ENCODE measurements around the gene EBF3. TPM values are rescaled to one million over a fixed set of nuclear protein-coding genes. Genes with fewer than 3 reads are reported as not detected.

The EBF3 gene
- total RNA-seq, 4 donors from 2014 or later: 5.5 to 10.4 (median 8.2) TPM

- TF ChIP-seq POLR2A (IDR thresholded peaks at IDR 0.05) (no peak), CTCF (IDR thresholded peaks at IDR 0.05 in 4 of 5, conservative IDR thresholded peaks at IDR 0.05 in 1 of 5) (no peak)
- H3K4me1 ChIP-seq: peaks cover 53 to 55% of the 10 kb centered on the region in 2 donors
- peaks cover 12 to 22% (median 18%) of the 10 kb centered on the region in 3 donors for H3K27me3 ChIP-seq
- H3K4me3 ChIP-seq: peak overlapping the region in 3 of 4 donors; percentile 3 to 79 (median 24)
- intact Hi-C loops (cut with DNase I; ENCODE audit: low total_unique reads): loop anchor here (5.0 kb wide), 1 partner anchor 1055 kb away; no protein-coding TSS in a partner anchor
- no peak for ATAC-seq
- in situ Hi-C loops (cut with MboI; ENCODE audit: low sequenced_read_pairs in 4 of 4): loop anchor here in 1 of 4 donors (25.0 kb wide), 1 partner anchor 915 kb away; no protein-coding TSS in a partner anchor
- H3K36me3 ChIP-seq: no peaks in the 10 kb centered on the region
- H3K27ac ChIP-seq: peak overlapping the region; percentile 76 to 84 (median 80)
- no peak for DNase-seq
- no peaks in the 10 kb centered on the region for H3K9me3 ChIP-seq
Measured at GRCh38 chr10:129952378-129953118, 11.5 kb downstream of the EBF3 start.

- TF ChIP-seq CTCF (IDR thresholded peaks at IDR 0.05 in 4 of 5, conservative IDR thresholded peaks at IDR 0.05 in 1 of 5) (no peak), POLR2A (IDR thresholded peaks at IDR 0.05) (no peak)
- Histone ChIP-seq H3K36me3 (no peaks in the 10 kb centered on the region), H3K27me3 (peaks cover 8 to 16% (median 11%) of the 10 kb centered on the region in 3 donors), H3K4me1 (peaks cover 56 to 58% of the 10 kb centered on the region in 2 donors), H3K27ac (peak overlapping the region; percentile 76 to 84 (median 80)), H3K9me3 (no peaks in the 10 kb centered on the region), H3K4me3 (no peak overlapping the region)
- DNase-seq (no peak), ATAC-seq (no peak)
- in situ Hi-C loops (cut with MboI; ENCODE audit: low sequenced_read_pairs in 4 of 4): loop anchor here in 1 of 4 donors (25.0 kb wide), 1 partner anchor 915 kb away; no protein-coding TSS in a partner anchor
- intact Hi-C loops (cut with DNase I; ENCODE audit: low total_unique reads): loop anchor here (5.0 kb wide), 1 partner anchor 1055 kb away; no protein-coding TSS in a partner anchor
Measured at GRCh38 chr10:129951970-129952265, 12.2 kb downstream of the EBF3 start.

GRCh38 chr10:129951101-129951969 is 12.7 kb downstream of the EBF3 start:
- in situ Hi-C loops (cut with MboI; ENCODE audit: low sequenced_read_pairs in 4 of 4): loop anchor here in 1 of 4 donors (25.0 kb wide), 1 partner anchor 914 kb away; no protein-coding TSS in a partner anchor
- Histone ChIP-seq H3K27ac (peak overlapping the region; percentile 76 to 84 (median 80)), H3K9me3 (no peaks in the 10 kb centered on the region), H3K27me3 (peaks cover 6 to 15% (median 9%) of the 10 kb centered on the region in 3 donors), H3K36me3 (no peaks in the 10 kb centered on the region), H3K4me3 (no peak overlapping the region), H3K4me1 (peaks cover 62 to 64% of the 10 kb centered on the region in 2 donors)
- intact Hi-C loops (cut with DNase I; ENCODE audit: low total_unique reads): loop anchor here (5.0 kb wide), 1 partner anchor 1054 kb away; no protein-coding TSS in a partner anchor
- no peak for DNase-seq
- TF ChIP-seq CTCF (IDR thresholded peaks at IDR 0.05 in 4 of 5, conservative IDR thresholded peaks at IDR 0.05 in 1 of 5) (no peak), POLR2A (IDR thresholded peaks at IDR 0.05) (no peak)
- ATAC-seq: no peak

GRCh38 chr10:129950676-129951075 is 13.4 kb downstream of the EBF3 start:
- intact Hi-C loops (cut with DNase I; ENCODE audit: low total_unique reads): loop anchor here (5.0 kb wide), 1 partner anchor 1053 kb away; no protein-coding TSS in a partner anchor
- H3K36me3 ChIP-seq: no peaks in the 10 kb centered on the region
- DNase-seq (no peak), ATAC-seq (no peak)
- no peaks in the 10 kb centered on the region for H3K9me3 ChIP-seq
- peaks cover 7 to 18% (median 9%) of the 10 kb centered on the region in 3 donors for H3K27me3 ChIP-seq
- H3K27ac ChIP-seq: peak overlapping the region; percentile 76 to 84 (median 80)
- in situ Hi-C loops (cut with MboI; ENCODE audit: low sequenced_read_pairs in 4 of 4): loop anchor here in 1 of 4 donors (25.0 kb wide), 1 partner anchor 913 kb away; no protein-coding TSS in a partner anchor
- peak overlapping the region in 1 of 4 donors; percentile 10 for H3K4me3 ChIP-seq
- H3K4me1 ChIP-seq: peaks cover 58 to 62% of the 10 kb centered on the region in 2 donors
- TF ChIP-seq POLR2A (IDR thresholded peaks at IDR 0.05) (no peak), CTCF (IDR thresholded peaks at IDR 0.05 in 4 of 5, conservative IDR thresholded peaks at IDR 0.05 in 1 of 5) (no peak)

All from gastrocnemius medialis (tissue), 4 donors.